OCI-LY7 (cell line): ENCODE results near the gene MED13.

Experiments
- EZH2phosphoT487 ChIP-seq: fragments of 200-600 bp; sonication (generic); IDR thresholded peaks from 2 replicates; pipeline ENCODE4 v1.6.1; 2018; ENCODE audit warnings: low read depth, borderline replicate concordance, mild to moderate bottlenecking, mixed run types, antibody characterized with exemption, low read length, moderate library complexity, mixed read lengths
- TF ChIP-seq, protein P1 (sequence below): fragments of 200-600 bp; sonication (generic); conservative IDR thresholded peaks from 2 replicates; pipeline ENCODE4 v1.5.1; 2014; ENCODE audit warnings: mild to moderate bottlenecking, antibody characterized with exemption, low read length, moderate library complexity, mixed read lengths

DNA sequence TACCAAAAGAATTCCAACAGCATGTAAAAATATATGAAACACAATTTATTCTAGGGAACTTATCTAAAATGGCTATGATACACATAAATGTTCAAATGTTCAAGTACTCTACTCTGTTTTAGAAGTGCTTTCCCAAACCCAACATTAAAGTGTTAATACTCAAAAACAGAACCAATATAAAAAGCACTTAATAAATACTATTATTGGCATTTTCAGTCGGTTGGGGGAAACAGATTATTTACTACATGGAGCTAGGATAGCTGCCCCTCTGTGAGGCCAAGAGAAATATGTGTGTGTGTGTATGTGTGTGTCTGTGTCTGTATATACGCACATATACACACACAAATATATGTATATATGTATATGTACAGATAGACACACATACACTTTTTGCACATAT lies 169.7 kb downstream of the MED13 start:
- TF ChIP-seq, protein P1, sequence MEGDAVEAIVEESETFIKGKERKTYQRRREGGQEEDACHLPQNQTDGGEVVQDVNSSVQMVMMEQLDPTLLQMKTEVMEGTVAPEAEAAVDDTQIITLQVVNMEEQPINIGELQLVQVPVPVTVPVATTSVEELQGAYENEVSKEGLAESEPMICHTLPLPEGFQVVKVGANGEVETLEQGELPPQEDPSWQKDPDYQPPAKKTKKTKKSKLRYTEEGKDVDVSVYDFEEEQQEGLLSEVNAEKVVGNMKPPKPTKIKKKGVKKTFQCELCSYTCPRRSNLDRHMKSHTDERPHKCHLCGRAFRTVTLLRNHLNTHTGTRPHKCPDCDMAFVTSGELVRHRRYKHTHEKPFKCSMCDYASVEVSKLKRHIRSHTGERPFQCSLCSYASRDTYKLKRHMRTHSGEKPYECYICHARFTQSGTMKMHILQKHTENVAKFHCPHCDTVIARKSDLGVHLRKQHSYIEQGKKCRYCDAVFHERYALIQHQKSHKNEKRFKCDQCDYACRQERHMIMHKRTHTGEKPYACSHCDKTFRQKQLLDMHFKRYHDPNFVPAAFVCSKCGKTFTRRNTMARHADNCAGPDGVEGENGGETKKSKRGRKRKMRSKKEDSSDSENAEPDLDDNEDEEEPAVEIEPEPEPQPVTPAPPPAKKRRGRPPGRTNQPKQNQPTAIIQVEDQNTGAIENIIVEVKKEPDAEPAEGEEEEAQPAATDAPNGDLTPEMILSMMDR: no peak
- TF ChIP-seq EZH2phosphoT487: no peak
